Measurements from ENCODE around the gene MAMLD1.

The MAMLD1 gene

DNA sequence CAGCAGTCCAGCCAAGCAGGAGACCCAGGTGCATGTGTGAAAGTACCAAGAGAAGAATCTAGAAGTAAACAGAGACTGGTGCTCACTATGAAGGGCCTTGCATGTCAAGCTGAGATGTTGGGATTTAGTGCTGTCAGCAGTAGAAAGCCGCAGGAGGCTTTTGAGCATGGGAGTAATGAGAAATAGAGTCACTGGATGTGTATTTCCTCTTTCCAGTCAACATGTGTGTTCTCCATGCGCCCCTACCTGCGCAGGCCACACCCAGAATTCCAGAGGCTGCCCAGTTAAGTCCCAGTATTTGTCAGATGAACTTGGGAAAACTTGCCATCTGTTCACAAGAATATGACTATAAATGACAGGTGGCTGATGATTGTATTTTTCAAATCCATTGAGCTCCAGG is 4.5 kb upstream of the MAMLD1 start:
- DNase-seq = no peak

DNA sequence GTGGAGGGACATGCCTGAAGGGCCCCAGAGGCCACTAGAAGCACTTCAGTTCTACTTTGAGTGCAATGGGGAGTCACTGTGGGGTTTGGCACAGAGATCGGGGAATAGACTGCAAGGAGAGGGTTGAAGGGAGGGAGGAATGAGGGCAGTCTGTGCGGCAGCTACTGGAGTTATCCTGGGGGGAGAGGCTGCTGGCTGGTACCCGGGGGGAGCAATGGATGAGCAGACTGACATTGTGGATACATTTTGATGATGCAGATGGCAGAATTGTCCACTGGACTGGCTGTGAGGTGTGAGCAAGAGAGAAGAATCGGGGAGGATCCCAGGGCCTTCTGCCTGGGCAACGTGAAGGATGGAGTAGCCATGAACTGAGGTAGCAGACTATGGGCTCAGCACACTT is 2.8 kb upstream of the MAMLD1 start:
- no peak for DNase-seq

DNA sequence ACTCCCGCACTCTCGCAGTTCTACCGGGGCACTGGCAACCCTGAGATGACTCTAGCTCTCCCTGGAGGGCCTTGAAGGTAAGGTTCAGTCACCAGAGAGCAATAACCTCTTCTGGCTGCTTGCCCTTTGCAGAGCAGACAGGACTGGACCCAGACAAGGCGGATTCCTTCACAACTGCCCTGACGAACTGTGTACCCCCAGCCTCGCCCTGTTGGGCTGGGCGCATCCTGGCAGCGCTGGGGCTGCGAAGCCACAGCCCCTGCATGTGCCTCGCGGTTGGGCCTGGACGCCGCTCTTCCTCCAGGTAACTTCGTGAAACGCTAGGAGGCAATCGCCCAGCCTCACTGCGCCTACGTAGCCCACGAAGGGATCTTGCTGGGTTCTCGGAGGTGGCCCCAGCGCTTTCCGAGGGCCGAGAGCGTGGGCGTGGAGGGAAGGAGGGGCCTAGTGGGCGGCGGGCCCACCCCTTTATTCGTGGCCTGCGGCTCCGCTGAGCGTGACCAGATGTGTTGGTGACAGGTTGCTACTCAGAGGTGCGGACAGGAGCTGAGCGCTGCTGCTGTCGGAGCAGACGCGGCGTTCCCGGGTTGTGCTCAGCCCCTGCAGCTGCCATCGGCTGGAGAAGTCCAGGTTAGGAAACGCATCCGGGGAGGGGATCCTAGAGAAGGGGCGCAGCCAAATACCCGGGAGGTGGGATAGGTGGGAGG is 1.9 kb upstream of the MAMLD1 start:
- DNase-seq = no peak

- no peak for DNase-seq
Observed at GRCh38 chrX:150361777-150362351, 1.3 kb upstream of the MAMLD1 start.

- peak; percentile 49 for DNase-seq
Observed at GRCh38 chrX:150363561-150364346, 637 bp downstream of the MAMLD1 start.

- DNase-seq = peak; percentile 49
Observed at GRCh38 chrX:150364347-150365050, 1.4 kb downstream of the MAMLD1 start.

GRCh38 chrX:150365051-150365989 is 2.2 kb downstream of the MAMLD1 start:
- peak; percentile 82 for DNase-seq

DNA sequence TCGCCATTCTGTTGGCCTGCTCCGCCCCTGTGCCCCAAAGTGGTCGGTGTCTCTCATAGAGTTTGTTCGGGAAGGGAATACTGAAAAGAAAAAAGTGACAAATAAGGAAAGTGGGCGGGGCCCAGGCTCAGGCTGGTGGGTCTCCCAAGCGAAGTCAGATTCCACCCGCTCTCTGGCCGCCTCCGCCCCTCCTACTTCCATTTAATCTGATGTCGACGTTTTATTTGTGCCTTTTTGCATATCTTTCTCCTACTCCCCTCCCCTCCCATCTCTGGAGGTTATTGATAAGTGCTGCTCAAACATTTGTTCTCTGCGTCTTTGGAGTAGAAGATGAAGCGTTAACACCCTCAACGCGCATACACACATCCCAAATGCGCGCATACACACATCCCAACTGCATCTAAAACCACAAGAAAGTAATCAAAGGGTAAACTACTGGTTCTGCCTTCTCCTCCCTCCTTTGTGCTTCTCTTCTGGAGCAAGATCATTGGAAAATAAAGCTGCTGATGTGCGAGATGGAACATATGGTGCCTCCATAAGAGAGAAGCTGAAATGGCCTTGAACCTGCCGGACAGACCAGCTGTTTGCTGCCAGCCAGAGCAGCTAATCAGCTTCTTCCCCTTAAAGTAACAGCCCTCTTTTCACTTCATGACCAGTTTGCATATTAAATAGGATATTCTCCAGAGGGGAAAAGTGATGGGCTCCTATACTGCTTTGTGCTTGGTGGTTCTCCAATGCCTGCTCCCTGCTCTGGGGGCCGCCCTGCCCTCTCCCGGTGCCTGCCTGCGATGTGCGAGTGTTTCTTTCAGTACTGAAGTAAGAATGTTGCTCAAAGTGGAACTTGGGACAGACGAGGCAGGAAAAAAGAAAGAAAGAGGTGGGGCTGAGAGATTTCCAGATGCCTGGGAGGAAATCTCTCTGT is 3.1 kb downstream of the MAMLD1 start:
- DNase-seq = no peak

GRCh38 chrX:150366951-150367545 is 3.9 kb downstream of the MAMLD1 start:
- DNase-seq = no peak

GRCh38 chrX:150370589-150371312 is 7.6 kb downstream of the MAMLD1 start:
- no peak for DNase-seq

- no peak for DNase-seq
Observed at GRCh38 chrX:150371877-150372276, 8.8 kb downstream of the MAMLD1 start.

GRCh38 chrX:150372280-150372679 is 9.2 kb downstream of the MAMLD1 start:
- no peak for DNase-seq

- no peak for DNase-seq
Observed at GRCh38 chrX:150372756-150373155, 9.6 kb downstream of the MAMLD1 start.

DNA sequence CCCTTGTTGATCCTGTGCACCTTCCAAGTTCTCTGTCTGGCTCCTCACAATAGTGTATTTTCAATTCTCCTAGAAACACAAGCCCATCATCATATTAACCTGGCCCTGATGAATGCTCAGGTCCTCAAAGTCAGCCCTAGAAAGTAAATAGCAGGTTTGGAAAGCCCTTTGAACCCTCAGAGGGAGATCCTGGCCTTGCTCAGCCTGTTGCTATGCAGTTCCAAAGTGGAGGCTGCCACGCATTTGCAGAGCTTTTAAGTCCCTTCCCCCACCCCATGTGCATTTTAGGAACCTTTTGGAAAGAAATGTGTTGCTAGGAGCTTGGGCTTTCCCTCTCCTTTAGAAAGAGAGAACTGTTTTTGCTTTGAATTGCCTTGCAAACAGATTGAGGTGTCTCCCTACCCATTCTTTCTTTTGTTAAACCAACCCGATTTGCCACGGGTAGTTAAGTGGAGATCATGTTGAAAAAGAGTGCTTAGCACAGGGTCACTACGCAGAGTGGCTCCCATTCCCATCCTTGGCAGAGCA is 12.2 kb downstream of the MAMLD1 start:
- no peak for DNase-seq

GRCh38 chrX:150377005-150377404 is 13.9 kb downstream of the MAMLD1 start:
- no peak for DNase-seq

DNA sequence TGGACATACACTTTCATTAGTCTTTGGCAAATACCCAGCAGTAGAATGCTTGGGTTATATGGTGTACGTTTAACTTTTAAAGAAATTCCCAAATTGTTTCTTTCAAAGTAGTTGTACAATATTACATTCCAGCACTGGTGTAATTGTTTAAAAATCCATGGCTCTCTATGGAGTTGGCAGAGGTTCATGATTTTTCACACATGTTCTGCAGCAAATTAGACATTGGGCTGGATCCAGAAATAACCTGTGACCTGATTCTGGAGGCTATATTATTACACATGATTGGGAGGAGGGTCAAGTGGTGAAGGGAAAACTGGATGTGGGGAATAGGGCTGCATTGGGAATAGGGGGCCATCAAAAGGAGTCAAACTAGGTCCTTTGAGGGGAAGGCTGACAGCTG is 41.9 kb downstream of the MAMLD1 start:
- no peak for DNase-seq

DNA sequence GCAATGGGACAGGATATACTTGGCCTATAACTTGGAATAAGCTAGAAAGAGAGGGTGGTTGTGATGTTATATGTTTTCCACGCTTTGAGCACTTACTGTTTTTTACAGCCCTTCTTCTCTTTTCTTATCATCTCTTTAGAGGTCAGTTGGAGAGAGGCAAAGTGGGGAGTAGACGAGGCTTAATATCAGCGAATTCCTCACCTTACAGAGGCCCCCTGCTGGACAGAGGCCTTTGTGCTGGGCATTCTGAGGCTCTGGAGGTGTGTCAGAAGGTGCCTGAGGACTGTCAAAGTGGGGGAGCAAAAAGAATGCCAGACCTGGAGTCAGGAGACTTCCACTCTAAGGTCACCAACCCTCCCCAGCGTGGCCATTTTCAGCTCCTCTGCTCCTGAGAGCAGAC is 42.5 kb downstream of the MAMLD1 start:
- DNase-seq = no peak

- no peak for DNase-seq
Observed at GRCh38 chrX:150406596-150406995, 43.5 kb downstream of the MAMLD1 start.

GRCh38 chrX:150408007-150408406 is 44.9 kb downstream of the MAMLD1 start:
- DNase-seq = no peak

DNA sequence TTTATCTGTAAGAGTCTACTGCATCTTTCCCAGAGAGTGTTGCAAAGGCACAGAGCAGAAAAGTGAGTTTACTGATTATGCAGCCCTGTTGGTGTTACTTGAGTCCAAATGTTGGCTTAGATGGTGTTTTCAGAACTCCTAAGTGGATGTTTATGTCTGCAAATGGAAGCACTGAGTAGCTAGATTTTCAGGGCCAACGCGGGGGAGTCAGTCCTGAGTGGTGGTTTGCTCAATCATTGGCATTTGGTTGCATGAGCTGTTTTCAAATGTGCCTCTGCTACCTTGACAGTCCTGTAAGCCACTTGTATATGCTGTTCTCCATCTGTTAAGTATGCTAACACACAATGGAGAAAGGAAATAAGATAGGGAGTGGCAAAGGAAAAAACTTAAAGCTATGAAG is 45.4 kb downstream of the MAMLD1 start:
- no peak for DNase-seq
